Neural cell (in vitro differentiated cells): Measurements from ENCODE around the gene CRLF1. TPM values are rescaled to one million over a fixed set of nuclear protein-coding genes. Genes with fewer than 3 reads are reported as not detected.

Experiments used
- H2AFZ ChIP-seq: fragments of 200-600, 300-800 bp; sonication (generic), shearing (Covaris generic); 2 replicates; pipeline ENCODE4 v1.6.0; 2014; ENCODE audit warnings: low read depth, mild to moderate bottlenecking, antibody characterized with exemption, low read length, moderate library complexity
- H3F3A ChIP-seq: fragments of 200-600 bp; shearing (Covaris generic); 2 replicates; pipeline ENCODE4 v1.6.1; 2016; ENCODE audit warnings: mild to moderate bottlenecking, moderate library complexity, mixed read lengths, antibody characterized with exemption, low read length; ENCODE audit not compliant: insufficient read depth, poor library complexity, severe bottlenecking
- H3K27ac ChIP-seq: fragments of 200-600, 300-800 bp; sonication (generic), shearing (Covaris generic); 2 replicates; pipeline ENCODE4 v1.5.1; 2014; ENCODE audit warnings: mild to moderate bottlenecking, low read length, moderate library complexity
- H3K27me3 ChIP-seq: fragments of 300-800, 200-600 bp; sonication (generic), shearing (Covaris generic); 2 replicates; pipeline ENCODE4 v1.6.0; 2014; ENCODE audit warnings: mild to moderate bottlenecking, low read depth, low read length, moderate library complexity; ENCODE audit not compliant: insufficient read depth
- H3K36me3 ChIP-seq: fragments of 300-800, 200-600 bp; sonication (generic), shearing (Covaris generic); 2 replicates; pipeline ENCODE4 v1.5.1; 2014; ENCODE audit warnings: mild to moderate bottlenecking, antibody characterized with exemption, low read length, moderate library complexity; ENCODE audit not compliant: insufficient read depth
- H3K4me2 ChIP-seq: fragments of 300-800, 200-600 bp; sonication (generic), shearing (Covaris generic); 2 replicates; pipeline ENCODE4 v1.6.0; 2014; ENCODE audit warnings: mild to moderate bottlenecking, low read length
- H3K4me3 ChIP-seq: fragments of 300-800, 200-600 bp; sonication (generic), shearing (Covaris generic); 2 replicates; pipeline ENCODE4 v1.5.1; 2014; ENCODE audit warnings: mild to moderate bottlenecking, low read length, moderate library complexity
- H3K79me2 ChIP-seq: fragments of 200-600 bp; shearing (Covaris generic); replicated peaks from 2 replicates; pipeline ENCODE4 v1.6.0; 2014; ENCODE audit warnings: mild to moderate bottlenecking, low read length, moderate library complexity; ENCODE audit not compliant: insufficient read depth
- H3K9ac ChIP-seq: fragments of 300-800, 200-600 bp; sonication (generic), shearing (Covaris generic); 2 replicates; pipeline ENCODE4 v1.6.1; 2016; ENCODE audit warnings: mild to moderate bottlenecking, low read length, mixed read lengths
- H3K9me2 ChIP-seq: fragments of 200-600 bp; shearing (Covaris generic); 2 replicates; pipeline ENCODE4 v1.6.1; 2016; ENCODE audit warnings: mild to moderate bottlenecking, low read length, mixed read lengths; ENCODE audit not compliant: insufficient read depth
- H3K9me3 ChIP-seq: fragments of 200-600, 300-800 bp; sonication (generic), shearing (Covaris generic); 2 replicates; pipeline ENCODE4 v1.6.1; 2016; ENCODE audit warnings: mild to moderate bottlenecking, mixed run types, low read length, moderate library complexity, mixed read lengths
- H4K20me1 ChIP-seq: fragments of 200-600 bp; shearing (Covaris generic); 2 replicates; pipeline ENCODE4 v1.6.1; 2016; ENCODE audit warnings: mild to moderate bottlenecking, mixed run types; ENCODE audit not compliant: insufficient read depth
- CTCF ChIP-seq: fragments of 450-650 bp; IDR thresholded peaks from 2 replicates; pipeline ENCODE4 v1.5.1; 2014; ENCODE audit warnings: antibody characterized with exemption, mild to moderate bottlenecking, moderate library complexity; ENCODE audit not compliant: poor library complexity, severe bottlenecking
- EP300 ChIP-seq: fragments of 450-650 bp; conservative IDR thresholded peaks from 2 replicates; pipeline ENCODE4 v1.6.1; 2014; ENCODE audit warnings: antibody characterized with exemption, mild to moderate bottlenecking, moderate library complexity; ENCODE audit not compliant: poor library complexity, severe bottlenecking
- EZH2 ChIP-seq: fragments of 200-600, 300-800 bp; shearing (Covaris generic), sonication (generic); IDR thresholded peaks from 2 replicates; pipeline ENCODE4 v1.6.1; 2014; ENCODE audit warnings: antibody characterized with exemption, low read length, borderline replicate concordance, mild to moderate bottlenecking; ENCODE audit not compliant: insufficient read depth, poor library complexity, severe bottlenecking
- MXI1 ChIP-seq: fragments of 450-650 bp; conservative IDR thresholded peaks from 2 replicates; pipeline ENCODE4 v1.6.1; 2014; ENCODE audit warnings: antibody characterized with exemption, mild to moderate bottlenecking; ENCODE audit not compliant: poor library complexity, severe bottlenecking
- POLR2AphosphoS5 ChIP-seq: IDR thresholded peaks from 2 replicates; pipeline ENCODE4 v1.6.1; 2012
- RAD21 ChIP-seq: fragments of 450-650 bp; conservative IDR thresholded peaks from 2 replicates; pipeline ENCODE4 v1.6.1; 2014; ENCODE audit warnings: antibody characterized with exemption, mild to moderate bottlenecking, moderate library complexity
- REST ChIP-seq: IDR thresholded peaks from 2 replicates; pipeline ENCODE4 v1.6.1; 2012; ENCODE audit warnings: borderline replicate concordance
- SMC3 ChIP-seq: fragments of 450-650 bp; conservative IDR thresholded peaks from 2 replicates; pipeline ENCODE4 v1.6.1; 2014; ENCODE audit warnings: antibody characterized with exemption, mild to moderate bottlenecking, moderate library complexity; ENCODE audit not compliant: poor library complexity
- TAF1 ChIP-seq: IDR thresholded peaks from 2 replicates; pipeline ENCODE4 v1.6.1; 2012; ENCODE audit warnings: low read depth
- polyA plus RNA-seq: library from polyadenylated mRNA; depleted of rRNA; stranded (reverse); fragments of >200 nt; gene quantifications from 2 replicates; pipeline ENCODE4 v1.2.3, GENCODE V29; 2014

Gene CRLF1
- polyA plus RNA-seq, 1 donor from 2014 or later = 14.2 TPM

GRCh38 chr19:18571564-18572344, 34.8 kb downstream of the CRLF1 start, which contains the start of gene UBA52:
TSS of gene UBA52 (plus strand) at chr19:18571857. CDS start at chr19:18573301, 1,444 bp downstream.
- H3K27me3 ChIP-seq = no peaks in the 10 kb centered on the region
- H2AFZ ChIP-seq = peak within 1 kb of the TSS; percentile 53
- no peaks in the 10 kb centered on the region for H3K9me2 ChIP-seq
- no peaks in the 10 kb centered on the region for H4K20me1 ChIP-seq
- no peaks in the 10 kb centered on the region for H3K9me3 ChIP-seq
- H3K4me3 ChIP-seq = peak within 1 kb of the TSS; percentile 89
- peak within 1 kb of the TSS; percentile 82 for H3K9ac ChIP-seq
- peak within 1 kb of the TSS; percentile 95 for H3K4me2 ChIP-seq
- H3K27ac ChIP-seq = peak within 1 kb of the TSS; percentile 69
- TF ChIP-seq EZH2 (no peak), EP300 (peak; percentile 53), RAD21 (peak; percentile 46), REST (peak; percentile 64), MXI1 (peak; percentile 99), SMC3 (peak; percentile 58), TAF1 (no peak), POLR2AphosphoS5 (peak; percentile 91), CTCF (no peak)
- peaks cover 13% of the 10 kb centered on the region for H3K79me2 ChIP-seq
- no peaks in the 10 kb centered on the region for H3F3A ChIP-seq
- H3K36me3 ChIP-seq = no peaks in the 10 kb centered on the region

- H3K9ac ChIP-seq = no peak overlapping the region
- no peak overlapping the region for H3K4me3 ChIP-seq
- no peaks in the 10 kb centered on the region for H4K20me1 ChIP-seq
- H3K4me2 ChIP-seq = no peak overlapping the region
- H3K79me2 ChIP-seq = peaks cover 13% of the 10 kb centered on the region
- H3K27ac ChIP-seq = no peak overlapping the region
- no peaks in the 10 kb centered on the region for H3K27me3 ChIP-seq
- no peaks in the 10 kb centered on the region for H3K36me3 ChIP-seq
- no peaks in the 10 kb centered on the region for H3K9me3 ChIP-seq
- H3F3A ChIP-seq = no peaks in the 10 kb centered on the region
- no peak for TF ChIP-seq SMC3
- TF ChIP-seq MXI1 = no peak
- TF ChIP-seq CTCF = no peak
- TF ChIP-seq RAD21 = no peak
- H3K9me2 ChIP-seq = no peaks in the 10 kb centered on the region
- no peak overlapping the region for H2AFZ ChIP-seq
These were observed 38.2 kb downstream of the CRLF1 start for GRCh38 chr19:18568367-18568766.
